H1 (cell line): ENCODE measurements around the gene ZNF189. TPM values are rescaled to one million over a fixed set of nuclear protein-coding genes. Genes with fewer than 3 reads are reported as not detected.

Experiments used
- CTCF ChIA-PET: fragments of 300-600 bp; sonication (Branson Sonifier 250); formaldehyde crosslinking; loops from one replicate; lab custom pipeline; 2021; ENCODE audit not compliant: partially characterized antibody; lab: Charles Lee
- POLR2A ChIA-PET: fragments of 300-600 bp; sonication (Branson Sonifier 250); formaldehyde crosslinking; loops from one replicate; lab custom pipeline; 2021; ENCODE audit warnings: inconsistent platforms; ENCODE audit not compliant: partially characterized antibody; lab: Charles Lee
- DNase-seq, 2 experiments: peaks; one replicate each; pipeline versions ENCODE4 v3.0.0 to v3.0.0-alpha.2; 2010 to 2022; ENCODE audit warnings: low spot score in 2 of 2, low read depth in 1 of 2, mixed read lengths in 1 of 2
- FAIRE-seq: peaks from 2 replicates; lab custom pipeline; 2011; peaks lifted over from hg19 to GRCh38; lab: Jason Lieb, UNC
- H2AFZ ChIP-seq: 2 replicates; pipeline ENCODE4 v1.8.1; 2012; ENCODE audit warnings: low read length, inconsistent platforms
- H2AK5ac ChIP-seq: 2 replicates; pipeline ENCODE4 v1.6.1; 2013; ENCODE audit warnings: low read depth, low read length
- H2BK120ac ChIP-seq: replicated peaks from 2 replicates; pipeline ENCODE3; 2013; ENCODE audit warnings: low read depth, low read length, inconsistent platforms
- H2BK12ac ChIP-seq: 2 replicates; pipeline ENCODE4 v1.6.1; 2013; ENCODE audit warnings: low read depth, low read length
- H2BK15ac ChIP-seq: 2 replicates; pipeline ENCODE4 v1.6.1; 2013; ENCODE audit warnings: low read length
- H2BK20ac ChIP-seq: 2 replicates; pipeline ENCODE4 v1.6.1; 2013; ENCODE audit warnings: low read length
- H2BK5ac ChIP-seq: 2 replicates; pipeline ENCODE4 v1.6.1; 2013; ENCODE audit warnings: low read depth, low read length
- H3K14ac ChIP-seq: 2 replicates; pipeline ENCODE4 v1.6.1; 2013; ENCODE audit warnings: inconsistent platforms; ENCODE audit not compliant: insufficient read length
- H3K18ac ChIP-seq: 2 replicates; pipeline ENCODE4 v1.6.1; 2013; ENCODE audit warnings: low read length; ENCODE audit errors: extremely low read depth
- H3K23ac ChIP-seq: 2 replicates; pipeline ENCODE4 v1.6.1; 2013; ENCODE audit warnings: inconsistent platforms; ENCODE audit not compliant: insufficient read length
- H3K23me2 ChIP-seq: 2 replicates; pipeline ENCODE4 v1.6.1; 2013; ENCODE audit warnings: low read depth, low read length
- H3K27ac ChIP-seq: 2 replicates; pipeline ENCODE4 v1.6.1; 2011; ENCODE audit warnings: low read depth, low read length, inconsistent platforms
- H3K27me3 ChIP-seq, 4 experiments: replicated peaks in 1 of 4; 1 replicate in 1 of 4; 2 replicates in 3 of 4; pipeline versions ENCODE4 v1.6.1 to v1.8.1; 2011 to 2013; ENCODE audit warnings: low read length in 3 of 4, mild to moderate bottlenecking in 3 of 4, inconsistent platforms in 2 of 4, mixed read lengths in 2 of 4, moderate library complexity in 1 of 4; ENCODE audit not compliant: control insufficient read depth in 3 of 4, insufficient read depth in 3 of 4; ENCODE audit errors: extremely low read depth in 1 of 4
- H3K36me3 ChIP-seq, 4 experiments: 2 replicates each; pipeline versions ENCODE4 v1.6.1 to v1.8.1; 2011 to 2013; ENCODE audit warnings: mild to moderate bottlenecking in 4 of 4, low read length in 3 of 4, moderate library complexity in 2 of 4, control low read depth in 1 of 4, inconsistent platforms in 1 of 4; ENCODE audit not compliant: insufficient read depth in 4 of 4, control insufficient read depth in 2 of 4
- H3K4ac ChIP-seq: replicated peaks from 2 replicates; pipeline ENCODE3; 2013; ENCODE audit warnings: low read length, low read depth, mixed read lengths, inconsistent platforms; ENCODE audit not compliant: insufficient read length
- H3K4me1 ChIP-seq, 4 experiments: replicated peaks in 1 of 4; 1 replicate in 1 of 4; 2 replicates in 3 of 4; pipeline versions ENCODE4 v1.6.1 to v1.8.1; 2011 to 2013; ENCODE audit warnings: low read length in 3 of 4, inconsistent platforms in 2 of 4, mixed read lengths in 1 of 4; ENCODE audit not compliant: insufficient read depth in 4 of 4, control insufficient read depth in 3 of 4
- H3K4me2 ChIP-seq, 2 experiments: 2 replicates each; pipeline versions ENCODE4 v1.6.1 to v1.8.1; 2011 to 2013; ENCODE audit warnings: low read depth in 2 of 2, low read length in 2 of 2, control low read depth in 1 of 2, inconsistent platforms in 1 of 2, mild to moderate bottlenecking in 1 of 2; ENCODE audit not compliant: insufficient read depth in 1 of 2
- H3K4me3 ChIP-seq, 4 experiments: fragments of 200-600, 300-600 bp in 1 of 4; sonication (generic), shearing (Covaris generic), sonication (Bioruptor Twin) in 1 of 4; 2 replicates each; pipeline versions ENCODE4 v1.5.1 to v1.8.1; 2011 to 2016; ENCODE audit warnings: low read length in 4 of 4, low read depth in 3 of 4, control low read depth in 2 of 4, inconsistent platforms in 2 of 4, mild to moderate bottlenecking in 2 of 4, mixed read lengths in 1 of 4, moderate library complexity in 1 of 4; ENCODE audit not compliant: insufficient read depth in 2 of 4; ENCODE audit errors: extremely low read depth in 1 of 4
- H3K56ac ChIP-seq: replicated peaks from 2 replicates; pipeline ENCODE3; 2013; ENCODE audit warnings: low read depth, mild to moderate bottlenecking, mixed read lengths, low read length, inconsistent platforms; ENCODE audit not compliant: insufficient read length
- H3K79me1 ChIP-seq: 2 replicates; pipeline ENCODE4 v1.6.1; 2013; ENCODE audit warnings: low read depth, low read length, control low read depth
- H3K79me2 ChIP-seq, 2 experiments: 2 replicates each; pipeline versions ENCODE4 v1.6.1 to v1.8.1; 2012 to 2013; ENCODE audit warnings: low read length in 2 of 2, mild to moderate bottlenecking in 2 of 2, inconsistent platforms in 1 of 2; ENCODE audit not compliant: insufficient read depth in 2 of 2, control insufficient read depth in 1 of 2
- H3K9ac ChIP-seq, 4 experiments: replicated peaks in 1 of 4; 1 replicate in 1 of 4; 2 replicates in 3 of 4; pipeline versions ENCODE4 v1.6.1 to v1.8.1; 2011 to 2013; ENCODE audit warnings: low read depth in 3 of 4, low read length in 3 of 4, control low read depth in 2 of 4, mild to moderate bottlenecking in 2 of 4, moderate library complexity in 2 of 4, inconsistent platforms in 1 of 4; ENCODE audit errors: extremely low read depth in 1 of 4
- H3K9me3 ChIP-seq, 2 experiments: 2 replicates each; pipeline versions ENCODE4 v1.6.1 to v1.8.1; 2012 to 2013; ENCODE audit warnings: mild to moderate bottlenecking in 2 of 2, moderate library complexity in 2 of 2, control low read depth in 1 of 2, inconsistent platforms in 1 of 2, low read depth in 1 of 2, low read length in 1 of 2, mixed read lengths in 1 of 2; ENCODE audit not compliant: insufficient read depth in 2 of 2
- H4K20me1 ChIP-seq, 2 experiments: replicated peaks in 1 of 2; 2 replicates each; pipeline versions ENCODE3 to v1.8.1; 2011 to 2013; ENCODE audit warnings: inconsistent platforms in 2 of 2, low read length in 2 of 2, mild to moderate bottlenecking in 1 of 2; ENCODE audit not compliant: insufficient read depth in 2 of 2, control insufficient read depth in 1 of 2
- H4K5ac ChIP-seq: 2 replicates; pipeline ENCODE4 v1.6.1; 2013; ENCODE audit warnings: low read length, low read depth, mixed read lengths, inconsistent platforms; ENCODE audit not compliant: insufficient read length
- H4K8ac ChIP-seq: 2 replicates; pipeline ENCODE4 v1.8.0; 2013; ENCODE audit warnings: mild to moderate bottlenecking, moderate library complexity, low read length, inconsistent platforms; ENCODE audit not compliant: insufficient read depth; ENCODE audit errors: extremely low read depth
- H4K91ac ChIP-seq: replicated peaks from 2 replicates; pipeline ENCODE3; 2013; ENCODE audit warnings: low read length, mixed read lengths, inconsistent platforms; ENCODE audit not compliant: insufficient read length
- BACH1 ChIP-seq: IDR thresholded peaks from 2 replicates; pipeline ENCODE4 v1.6.1; 2012; ENCODE audit warnings: low read length, improper control_type of control experiment
- CTBP2 ChIP-seq: IDR thresholded peaks from 2 replicates; pipeline ENCODE4 v1.7.0; 2011; ENCODE audit warnings: borderline replicate concordance, mild to moderate bottlenecking, moderate library complexity, mixed read lengths, low read length; ENCODE audit not compliant: insufficient read depth, insufficient read length
- HDAC6 ChIP-seq: IDR thresholded peaks from one replicate; pipeline ENCODE4 v1.7.1; 2012; ENCODE audit warnings: low read depth, mild to moderate bottlenecking, inconsistent platforms, low read length, moderate library complexity
- JUN ChIP-seq: IDR thresholded peaks from 2 replicates; pipeline ENCODE4 v1.6.1; 2011; ENCODE audit warnings: low read depth, mild to moderate bottlenecking, improper control_type of control experiment, low read length
- NRF1 ChIP-seq: IDR thresholded peaks from 2 replicates; pipeline ENCODE4 v1.6.1; 2011; ENCODE audit warnings: mild to moderate bottlenecking, low read depth, low read length, improper control_type of control experiment
- SP1 ChIP-seq: IDR thresholded peaks from 2 replicates; pipeline ENCODE4 v1.6.1; 2011; ENCODE audit warnings: low read depth, low read length
- SP2 ChIP-seq: IDR thresholded peaks from 2 replicates; pipeline ENCODE4 v1.6.1; 2012; ENCODE audit warnings: mild to moderate bottlenecking, low read length, inconsistent platforms
- SUZ12 ChIP-seq: fragments of 200-600 bp; sonication (generic); IDR thresholded peaks from 2 replicates; pipeline ENCODE4 v1.6.1; 2012; ENCODE audit warnings: mild to moderate bottlenecking, inconsistent platforms, low read length, moderate library complexity, mixed read lengths
- TAF1 ChIP-seq: IDR thresholded peaks from 2 replicates; pipeline ENCODE4 v1.6.1; 2011; ENCODE audit warnings: mild to moderate bottlenecking, low read depth, low read length
- YY1 ChIP-seq: IDR thresholded peaks from 2 replicates; pipeline ENCODE4 v1.6.1; 2011; ENCODE audit warnings: low read depth, mild to moderate bottlenecking, low read length
- WGBS, 2 experiments: shearing (Covaris generic) in 1 of 2; methylation state at CpG; one replicate each; pipeline versions ENCODE4 v1.1.6 to v1.1.7; 2013 to 2015; ENCODE audit warnings: low lambda C conversion rate in 2 of 2, mixed read lengths in 2 of 2, inconsistent platforms in 1 of 2, low coverage in 1 of 2, missing lambda C conversion rate in 1 of 2; ENCODE audit not compliant: insufficient replicate concordance in 2 of 2, insufficient coverage in 1 of 2, insufficient read length in 1 of 2; ENCODE audit errors: extremely low coverage in 1 of 2, missing lambda C conversion rate in 1 of 2; 5-methylcytosine and 5-hydroxymethylcytosine counted together
- polyA plus RNA-seq, 7 experiments: library from polyadenylated mRNA; depleted of rRNA in 3 of 7; stranded (reverse) in 5 of 7; unstranded in 2 of 7; fragments of >200 nt in 5 of 7; fragments of 200-250 nt in 2 of 7; gene quantifications; 1 replicate in 5 of 7; 2 replicates in 1 of 7; 4 replicates in 1 of 7; pipeline versions ENCODE4 v1.2.1 to v1.2.3, GENCODE V29; 2011 to 2013; ENCODE audit warnings: missing spikeins in 2 of 7, mixed read lengths in 2 of 7
- total RNA-seq: library from RNA; stranded (reverse); fragmentation: NEBNext Ultra II Directional; extraction: Animal tissue kit (Norgen Biotek cat#: 25700); gene quantifications from 2 replicates; pipeline ENCODE4 v1.2.1, GENCODE V29; 2021
- TF ChIP-seq, protein P1 (sequence below): IDR thresholded peaks from 2 replicates; pipeline ENCODE4 v1.6.1; 2012; ENCODE audit warnings: inconsistent platforms
- TF ChIP-seq, protein P2 (sequence below): IDR thresholded peaks from 2 replicates; pipeline ENCODE4 v1.6.1; 2012; ENCODE audit warnings: low read length, inconsistent platforms

ZNF189 gene
- total and polyA plus RNA-seq, 2 of the 8 experiments (the other 6 are each of a cell fraction or from before 2014, with no cell fraction given), result 1.9 to 12.3 TPM

DNA sequence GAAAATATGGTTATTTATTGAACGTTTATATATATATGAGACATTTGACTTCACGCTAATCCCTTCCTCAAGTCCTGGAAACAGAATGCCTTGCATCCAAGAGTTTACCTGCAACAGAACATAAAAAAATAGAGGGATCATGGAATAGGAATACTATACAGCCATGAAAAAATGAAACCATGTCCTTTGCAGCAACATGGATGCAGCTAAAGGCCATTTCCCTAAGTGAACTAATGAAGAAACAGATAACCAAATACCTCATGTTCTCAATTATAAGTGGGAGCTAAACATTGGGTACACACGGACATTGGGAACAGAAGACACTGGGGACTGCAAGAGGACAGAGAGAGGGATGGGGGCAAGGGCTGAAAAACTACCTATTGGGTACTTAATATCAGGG lies 26.8 kb upstream of the ZNF189 start:
- Histone ChIP-seq H3K36me3 (no peaks in the 10 kb centered on the region), H3K23me2 (no peaks in the 10 kb centered on the region), H3K14ac (no peak overlapping the region), H2BK12ac (no peak overlapping the region), H2AFZ (no peak overlapping the region), H3K79me1 (no peaks in the 10 kb centered on the region), H4K20me1 (no peaks in the 10 kb centered on the region), H3K79me2 (no peaks in the 10 kb centered on the region), H3K9ac (no peak overlapping the region), H3K9me3 (no peaks in the 10 kb centered on the region), H3K23ac (no peak overlapping the region), H3K56ac (no peak overlapping the region), H3K4ac (no peak overlapping the region), H3K27me3 (no peaks in the 10 kb centered on the region), H2BK120ac (no peak overlapping the region), H2BK5ac (no peak overlapping the region), H4K91ac (no peak overlapping the region), H2BK15ac (no peak overlapping the region), H3K4me3 (no peak overlapping the region), H3K27ac (no peak overlapping the region), H3K4me1 (no peaks in the 10 kb centered on the region; a peak in 1 of 7 replicates), H4K8ac (no peak overlapping the region), H3K4me2 (no peak overlapping the region), H4K5ac (no peak overlapping the region), H2AK5ac (no peak overlapping the region), H3K18ac (no peak overlapping the region), H2BK20ac (no peak overlapping the region)
- DNase-seq, result no peak
- POLR2A ChIA-PET, result no interaction called here
- 58 to 100% methylated on average over 1 to 3 of the region's 3 CpGs for WGBS, 2 experiments
- FAIRE-seq, result no peak
- CTCF ChIA-PET, result interaction anchor here (0.7 to 1.1 kb wide), 2 partner anchors 13 to 252 kb away, joined by 3 to 4 read pairs; partner anchors contain the start of gene BAAT
- TF ChIP-seq, protein P1, sequence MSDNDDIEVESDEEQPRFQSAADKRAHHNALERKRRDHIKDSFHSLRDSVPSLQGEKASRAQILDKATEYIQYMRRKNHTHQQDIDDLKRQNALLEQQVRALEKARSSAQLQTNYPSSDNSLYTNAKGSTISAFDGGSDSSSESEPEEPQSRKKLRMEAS, result no peak
- no peak for TF ChIP-seq NRF1
- no peak for TF ChIP-seq TAF1
- TF ChIP-seq CTBP2, result no peak
- TF ChIP-seq SP1, result no peak
- no peak for TF ChIP-seq YY1
- TF ChIP-seq HDAC6, result no peak
- no peak for TF ChIP-seq SP2
- no peak for TF ChIP-seq BACH1
- TF ChIP-seq, protein P2, sequence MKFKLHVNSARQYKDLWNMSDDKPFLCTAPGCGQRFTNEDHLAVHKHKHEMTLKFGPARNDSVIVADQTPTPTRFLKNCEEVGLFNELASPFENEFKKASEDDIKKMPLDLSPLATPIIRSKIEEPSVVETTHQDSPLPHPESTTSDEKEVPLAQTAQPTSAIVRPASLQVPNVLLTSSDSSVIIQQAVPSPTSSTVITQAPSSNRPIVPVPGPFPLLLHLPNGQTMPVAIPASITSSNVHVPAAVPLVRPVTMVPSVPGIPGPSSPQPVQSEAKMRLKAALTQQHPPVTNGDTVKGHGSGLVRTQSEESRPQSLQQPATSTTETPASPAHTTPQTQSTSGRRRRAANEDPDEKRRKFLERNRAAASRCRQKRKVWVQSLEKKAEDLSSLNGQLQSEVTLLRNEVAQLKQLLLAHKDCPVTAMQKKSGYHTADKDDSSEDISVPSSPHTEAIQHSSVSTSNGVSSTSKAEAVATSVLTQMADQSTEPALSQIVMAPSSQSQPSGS, result no peak
- TF ChIP-seq JUN, result no peak
- no peak for TF ChIP-seq SUZ12
